CD14-positive monocyte (primary cell): ENCODE data around the gene SYPL2. TPM values are rescaled to one million over a fixed set of nuclear protein-coding genes. Genes with fewer than 3 reads are reported as not detected.

Experiments
- DNase-seq, 3 donors: peaks; one replicate each; pipeline ENCODE4 v3.0.0-alpha.2; 2011 to 2022
- H2AFZ ChIP-seq: 2 replicates; pipeline ENCODE4 v1.6.0; 2012; ENCODE audit warnings: mild to moderate bottlenecking, low read depth, low read length, inconsistent platforms; ENCODE audit not compliant: insufficient read depth, poor library complexity, severe bottlenecking
- H3K27ac ChIP-seq, 2 donors: 1 replicate in 1 of 2; 2 replicates in 1 of 2; pipeline ENCODE4 v1.5.1; 2012 to 2013; ENCODE audit warnings: low read length in 2 of 2, control low read depth in 1 of 2, inconsistent platforms in 1 of 2, low read depth in 1 of 2, mild to moderate bottlenecking in 1 of 2
- H3K27me3 ChIP-seq, 2 donors: one replicate each; pipeline versions ENCODE4 v1.6.0 to v1.6.1; 2011 to 2013; ENCODE audit warnings: low read length in 2 of 2; ENCODE audit not compliant: control insufficient read depth in 2 of 2, insufficient read depth in 2 of 2
- H3K36me3 ChIP-seq, 2 donors: replicated peaks in 1 of 2; 1 replicate in 1 of 2; 2 replicates in 1 of 2; pipeline versions ENCODE4 v1.5.1 to v1.6.1; 2012 to 2013; ENCODE audit warnings: low read length in 2 of 2, control low read depth in 1 of 2, inconsistent platforms in 1 of 2, mild to moderate bottlenecking in 1 of 2; ENCODE audit not compliant: insufficient read depth in 2 of 2, control insufficient read depth in 1 of 2
- H3K4me1 ChIP-seq, 2 donors: 1 replicate in 1 of 2; 2 replicates in 1 of 2; pipeline versions ENCODE4 v1.5.1 to v1.6.1; 2012 to 2013; ENCODE audit warnings: low read length in 2 of 2, control low read depth in 1 of 2, inconsistent platforms in 1 of 2, mild to moderate bottlenecking in 1 of 2, moderate library complexity in 1 of 2; ENCODE audit not compliant: insufficient read depth in 2 of 2, control insufficient read depth in 1 of 2
- H3K4me2 ChIP-seq: replicated peaks from 2 replicates; pipeline ENCODE3; 2012; ENCODE audit warnings: low read length, moderate library complexity, mild to moderate bottlenecking; ENCODE audit not compliant: poor library complexity, severe bottlenecking; ENCODE audit errors: extremely low read depth
- H3K4me3 ChIP-seq, 3 experiments: fragments of 200-600 bp in 1 of 3; sonication (generic) in 1 of 3; replicated peaks in 1 of 3; 1 replicate in 2 of 3; 2 replicates in 1 of 3; pipeline ENCODE4 v1.5.1; 2011 to 2013; ENCODE audit warnings: low read length in 3 of 3, mild to moderate bottlenecking in 3 of 3, control low read depth in 2 of 3, low read depth in 2 of 3, inconsistent platforms in 1 of 3, moderate library complexity in 1 of 3
- H3K79me2 ChIP-seq: 2 replicates; pipeline ENCODE4 v1.6.0; 2012; ENCODE audit warnings: mild to moderate bottlenecking, control low read depth, inconsistent platforms, low read length, moderate library complexity; ENCODE audit not compliant: insufficient read depth
- H3K9ac ChIP-seq: 2 replicates; pipeline ENCODE4 v1.6.0; 2017; ENCODE audit warnings: low read length, mild to moderate bottlenecking; ENCODE audit not compliant: insufficient read depth, poor library complexity, severe bottlenecking
- H3K9me3 ChIP-seq, 2 donors: replicated peaks in 1 of 2; 1 replicate in 1 of 2; 2 replicates in 1 of 2; pipeline versions ENCODE4 v1.5.1 to v1.6.1; 2012 to 2013; ENCODE audit warnings: low read length in 2 of 2, control low read depth in 1 of 2; ENCODE audit not compliant: control insufficient read depth in 1 of 2, insufficient read depth in 1 of 2
- H4K20me1 ChIP-seq: 2 replicates; pipeline ENCODE4 v1.6.0; 2012; ENCODE audit warnings: mild to moderate bottlenecking, low read length, control low read depth, moderate library complexity; ENCODE audit not compliant: insufficient read depth
- H3K27ac Mint-ChIP-seq, 7 donors: one replicate each; pipeline ENCODE4 v1.8.0; 2020; ENCODE audit warnings: mild to moderate bottlenecking in 7 of 7, mixed read lengths in 7 of 7, moderate library complexity in 6 of 7, inconsistent platforms in 2 of 7
- H3K27me3 Mint-ChIP-seq, 3 donors: one replicate each; pipeline ENCODE4 v1.8.0; 2021 to 2022; ENCODE audit warnings: low read depth in 3 of 3, mild to moderate bottlenecking in 3 of 3, mixed read lengths in 3 of 3, moderate library complexity in 3 of 3, inconsistent platforms in 1 of 3
- H3K36me3 Mint-ChIP-seq, 2 donors: one replicate each; pipeline ENCODE4 v1.8.0; 2020; ENCODE audit warnings: mixed read lengths in 2 of 2, inconsistent platforms in 1 of 2, mild to moderate bottlenecking in 1 of 2
- H3K4me1 Mint-ChIP-seq: one replicate; pipeline ENCODE4 v1.8.0; 2020; ENCODE audit warnings: mild to moderate bottlenecking, mixed read lengths
- H3K4me3 Mint-ChIP-seq, 2 donors: one replicate each; pipeline ENCODE4 v1.8.0; 2020; ENCODE audit warnings: mild to moderate bottlenecking in 2 of 2, mixed read lengths in 2 of 2, moderate library complexity in 1 of 2
- H3K9me3 Mint-ChIP-seq, 7 donors: one replicate each; pipeline ENCODE4 v1.8.0; 2020 to 2022; ENCODE audit warnings: mixed read lengths in 7 of 7, mild to moderate bottlenecking in 6 of 7, moderate library complexity in 6 of 7, inconsistent platforms in 2 of 7
- CTCF ChIP-seq: fragments of 200-600 bp; IDR thresholded peaks from one replicate; pipeline ENCODE4 v1.8.0; 2022; ENCODE audit warnings: antibody characterized with exemption, mild to moderate bottlenecking
- WGBS: methylation state at CpG from one replicate; pipeline ENCODE4 v1.1.5; 2013; ENCODE audit warnings: missing lambda C conversion rate; ENCODE audit not compliant: insufficient coverage; 5-methylcytosine and 5-hydroxymethylcytosine counted together
- intact Hi-C, 2 donors: fragments of 100-400 bp; cut with micrococcal nuclease; formaldehyde crosslinking; loops; one replicate each; pipeline versions ENCODE4 v1.15.0 to v1.15.1; 2023
- polyA plus RNA-seq, 3 donors: library from polyadenylated mRNA; depleted of rRNA in 1 of 3; unstranded in 2 of 3; stranded (reverse) in 1 of 3; fragments of 300-500 nt in 2 of 3; fragments of >200 nt in 1 of 3; fragmentation: Illumina TruSeq in 2 of 3; gene quantifications; 1 replicate in 2 of 3; 2 replicates in 1 of 3; pipeline ENCODE4 v1.2.3, GENCODE V29; 2012 to 2021

The SYPL2 gene
- polyA plus RNA-seq, 3 donors = 0.03 to 0.12 TPM; not detected in 1

- WGBS = 91% methylated on average over 8 of the region's 9 CpGs
- Histone ChIP-seq H2AFZ (no peak overlapping the region), H3K27ac (no peak overlapping the region), H3K27me3 (no peaks in the 10 kb centered on the region), H3K79me2 (no peaks in the 10 kb centered on the region), H3K9me3 (no peaks in the 10 kb centered on the region), H3K36me3 (no peaks in the 10 kb centered on the region), H3K4me1 (peaks cover 10 to 11% of the 10 kb centered on the region in 2 donors), H4K20me1 (no peaks in the 10 kb centered on the region), H3K9ac (no peak overlapping the region), H3K4me2 (no peak overlapping the region), H3K4me3 (no peak overlapping the region)
- H3K27me3 Mint-ChIP-seq = peaks cover 2 to 5% (median 3%) of the 10 kb centered on the region in 3 donors
- no peak overlapping the region for H3K27ac Mint-ChIP-seq
- no peak for TF ChIP-seq CTCF
- peaks cover 9% of the 10 kb centered on the region for H3K4me1 Mint-ChIP-seq
- H3K36me3 Mint-ChIP-seq = no peaks in the 10 kb centered on the region
- no peak for DNase-seq
- no peaks in the 10 kb centered on the region for H3K9me3 Mint-ChIP-seq
- intact Hi-C loops = loop anchor here in 1 of 2 donors (10.0 kb wide), 1 partner anchor 93 kb away; no protein-coding TSS in a partner anchor
- no peak overlapping the region for H3K4me3 Mint-ChIP-seq
Observed at GRCh38 chr1:109527846-109528695, 61.7 kb downstream of the SYPL2 start.

GRCh38 chr1:109528712-109529111 is 62.4 kb downstream of the SYPL2 start:
- H3K4me3 ChIP-seq = no peak overlapping the region
- H3K79me2 ChIP-seq = no peaks in the 10 kb centered on the region
- peaks cover 10 to 11% of the 10 kb centered on the region in 2 donors for H3K4me1 ChIP-seq
- no peaks in the 10 kb centered on the region for H4K20me1 ChIP-seq
- TF ChIP-seq CTCF = no peak
- no peak overlapping the region for H2AFZ ChIP-seq
- H3K27ac ChIP-seq = no peak overlapping the region
- Mint-ChIP-seq H3K4me1 (peaks cover 9% of the 10 kb centered on the region), H3K9me3 (no peaks in the 10 kb centered on the region), H3K4me3 (no peak overlapping the region), H3K27me3 (peaks cover 2 to 5% (median 3%) of the 10 kb centered on the region in 3 donors), H3K27ac (no peak overlapping the region), H3K36me3 (no peaks in the 10 kb centered on the region)
- intact Hi-C loops = loop anchor here in 1 of 2 donors (10.0 kb wide), 1 partner anchor 94 kb away; no protein-coding TSS in a partner anchor
- H3K9me3 ChIP-seq = no peaks in the 10 kb centered on the region
- no peaks in the 10 kb centered on the region for H3K27me3 ChIP-seq
- H3K4me2 ChIP-seq = no peak overlapping the region
- H3K9ac ChIP-seq = no peak overlapping the region
- no peak for DNase-seq
- H3K36me3 ChIP-seq = no peaks in the 10 kb centered on the region
- WGBS = no CpG with 5 or more reads among the region's 3 CpGs
